ENCODE results near the gene CRHR2. TPM values are rescaled to one million over a fixed set of nuclear protein-coding genes. Genes with fewer than 3 reads are reported as not detected.

The CRHR2 gene
- total and polyA plus RNA-seq, 2 of the 4 experiments (the other 2 are of a cell fraction): not detected

- no peaks in the 10 kb centered on the region for H4K20me1 ChIP-seq (ENCODE audit: insufficient read depth, low read length)
- no peak overlapping the region for H3K18ac ChIP-seq (ENCODE audit: low read depth, low read length)
- H3K27me3 ChIP-seq (ENCODE audit: control insufficient read depth, insufficient read depth, low read length): peaks cover 56% of the 10 kb centered on the region
- BruUV-seq (replicated peaks): no TSS peak
- H4K5ac ChIP-seq (ENCODE audit: low read depth, low read length): no peak overlapping the region
- no peaks in the 10 kb centered on the region for H3K79me1 ChIP-seq (ENCODE audit: low read depth in 1 of 2, low read length in 2 of 2)
- ChIA-PET POLR2A (ENCODE audit: unreplicated experiment) (no interaction called here), CTCF (no interaction called here)
- H3K4me2 ChIP-seq (ENCODE audit: low read depth, low read length): no peak overlapping the region
- no peak overlapping the region for H2BK15ac ChIP-seq (ENCODE audit: low read depth, low read length)
- no peak overlapping the region for H2BK5ac ChIP-seq (ENCODE audit: low read depth, low read length, poor library complexity, severe bottlenecking)
- dilution Hi-C loops (cut with HindIII; ENCODE audit: low sequenced_read_pairs, unreplicated experiment) (no loop called here), in situ Hi-C loops (cut with MboI; ENCODE audit: low sequenced_read_pairs) (no loop called here), intact Hi-C loops (cut with micrococcal nuclease) (no loop called here)
- H2AFZ ChIP-seq (replicated peaks; ENCODE audit: low read length, poor library complexity): no peak overlapping the region
- no peak overlapping the region for H2BK120ac ChIP-seq (ENCODE audit: low read depth, low read length)
- ATAC-seq (ENCODE audit: low read depth) (no peak), DNase-seq (no peak)
- no peak overlapping the region for H3K27ac ChIP-seq (ENCODE audit: insufficient read depth, low read length)
- no peaks in the 10 kb centered on the region for H3K36me3 ChIP-seq (ENCODE audit: control insufficient read depth, insufficient read depth, low read length)
- WGBS, 2 experiments (ENCODE audit: extremely low coverage in 2 of 2, insufficient read length in 1 of 2): no CpG with 5 or more reads among the region's 13 CpGs
- no peak overlapping the region for H2BK20ac ChIP-seq (ENCODE audit: low read depth, low read length)
- no peak overlapping the region for H3K23ac ChIP-seq (ENCODE audit: low read depth, low read length)
- no peaks in the 10 kb centered on the region for H3K9me3 ChIP-seq (ENCODE audit: control insufficient read depth, insufficient read depth, low read length)
- H3K9me1 ChIP-seq (ENCODE audit: insufficient read depth, low read length): no peaks in the 10 kb centered on the region
- H4K8ac ChIP-seq (ENCODE audit: low read depth in 2 of 2, low read length in 2 of 2): no peak overlapping the region
- no peak overlapping the region for H4K91ac ChIP-seq (ENCODE audit: insufficient read depth, low read depth, low read length)
- H3K4ac ChIP-seq (ENCODE audit: low read depth, low read length): no peak overlapping the region
- H3K4me3 ChIP-seq (ENCODE audit: insufficient read depth, low read depth, low read length): no peak overlapping the region
- no peak overlapping the region for H2AK5ac ChIP-seq (ENCODE audit: low read depth, low read length)
- no peak overlapping the region for H2AK9ac ChIP-seq (replicated peaks; ENCODE audit: low read depth, low read length, poor library complexity)
- no peaks in the 10 kb centered on the region for H3K4me1 ChIP-seq (ENCODE audit: control insufficient read depth, insufficient read depth, low read length)
- no peak overlapping the region for H3K14ac ChIP-seq (replicated peaks; ENCODE audit: low read depth, low read length)
- no peak overlapping the region for H3K9ac ChIP-seq (ENCODE audit: low read depth, low read length)
- no peak overlapping the region for H3K56ac ChIP-seq (ENCODE audit: extremely low read depth, insufficient read depth, low read length)
- TF ChIP-seq ELK1 (IDR thresholded peaks at IDR 0.05; ENCODE audit: borderline replicate concordance, low read depth, low read length) (no peak), CHD1 (IDR thresholded peaks at IDR 0.05; ENCODE audit: low read depth, low read length) (no peak), CTCF (conservative IDR thresholded peaks at IDR 0.05; ENCODE audit: low read depth, low read length) (no peak), CEBPB (IDR thresholded peaks at IDR 0.05; ENCODE audit: low read depth, low read length) (no peak), MAZ (IDR thresholded peaks at IDR 0.05; ENCODE audit: borderline replicate concordance, low read depth, low read length) (no peak), NFE2L2 (IDR thresholded peaks at IDR 0.05; ENCODE audit: low read depth, low read length) (no peak), BHLHE40 (IDR thresholded peaks at IDR 0.05; ENCODE audit: low read depth, low read length) (no peak), MXI1 (IDR thresholded peaks at IDR 0.05; ENCODE audit: borderline replicate concordance, low read depth, low read length) (no peak), RFX5 (IDR thresholded peaks at IDR 0.05; ENCODE audit: low read depth, low read length) (no peak), MAFK (IDR thresholded peaks at IDR 0.05; ENCODE audit: low read depth, low read length) (no peak), SMC3 (IDR thresholded peaks at IDR 0.05; ENCODE audit: low read depth, low read length) (no peak), USF2 (IDR thresholded peaks at IDR 0.05; ENCODE audit: low read depth, low read length) (no peak), FOS (IDR thresholded peaks at IDR 0.05; ENCODE audit: low read depth, low read length) (no peak), RAD21 (IDR thresholded peaks at IDR 0.05; ENCODE audit: low read length) (no peak), RCOR1 (IDR thresholded peaks at IDR 0.05; ENCODE audit: insufficient replicate concordance, low read length) (no peak)
Measured at GRCh38 chr7:30694774-30695721, 12.8 kb upstream of the CRHR2 start.
